ENCODE measurements around the gene PLA2G6.

Gene PLA2G6

GRCh38 chr22:38072322-38073149 lies 109.1 kb downstream of the PLA2G6 start:
- no peak for DNase-seq (ENCODE audit: low read depth)

GRCh38 chr22:38071421-38072321 lies 110.0 kb downstream of the PLA2G6 start:
- no peak for DNase-seq (ENCODE audit: low read depth)

- no peak for DNase-seq (ENCODE audit: low read depth)
Measured at GRCh38 chr22:38070250-38070921, 111.2 kb downstream of the PLA2G6 start.

- no peak for DNase-seq (ENCODE audit: low read depth)
Measured at GRCh38 chr22:38069372-38070249, 112.0 kb downstream of the PLA2G6 start.

GRCh38 chr22:38068641-38069371 lies 112.8 kb downstream of the PLA2G6 start:
- no peak for DNase-seq (ENCODE audit: low read depth)

- no peak for DNase-seq (ENCODE audit: low read depth)
Measured at GRCh38 chr22:38067761-38068360, 113.8 kb downstream of the PLA2G6 start.

DNA sequence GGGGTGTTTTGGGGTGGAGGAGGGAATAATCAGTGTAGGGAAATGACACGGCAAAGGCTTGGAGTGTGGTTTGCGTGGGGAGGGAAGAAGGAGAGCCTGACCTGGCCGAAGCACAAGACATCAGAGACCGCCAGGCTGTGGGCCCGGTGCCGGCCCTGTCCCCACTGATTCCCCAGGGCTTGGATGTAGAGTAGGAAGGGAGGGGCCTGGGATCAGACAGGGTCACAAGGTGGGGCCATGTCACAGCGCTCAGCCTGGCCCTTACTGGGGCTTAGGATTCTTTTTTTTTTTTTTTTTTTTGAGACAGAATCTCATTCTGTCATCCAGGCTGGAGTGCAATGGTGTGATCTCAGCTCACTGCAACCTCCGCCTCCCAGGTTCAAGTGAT lies 114.6 kb downstream of the PLA2G6 start:
- DNase-seq (ENCODE audit: low read depth) = no peak

GRCh38 chr22:38066381-38067027 lies 115.1 kb downstream of the PLA2G6 start:
- no peak for DNase-seq (ENCODE audit: low read depth)

DNA sequence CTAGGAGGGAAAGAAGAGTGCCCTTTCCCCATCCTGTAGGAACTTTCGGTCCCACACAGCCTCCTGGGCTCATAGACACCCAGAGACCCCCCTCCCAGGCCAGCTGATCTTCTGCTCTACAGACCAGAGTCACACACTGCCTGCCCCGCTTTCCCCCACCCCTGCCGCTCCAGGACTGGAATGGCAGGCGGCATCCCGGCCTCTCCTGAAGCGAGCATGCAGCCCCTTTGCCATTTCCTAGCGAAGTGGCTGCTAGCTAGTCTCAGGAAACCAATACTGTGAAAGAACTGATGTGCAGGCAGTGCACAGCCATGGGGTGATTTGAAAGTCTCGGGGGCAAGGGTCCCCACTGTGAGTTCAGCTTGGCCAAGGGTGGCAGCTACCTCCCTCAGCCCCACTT lies 116.1 kb downstream of the PLA2G6 start:
- DNase-seq (ENCODE audit: low read depth) = no peak

DNA sequence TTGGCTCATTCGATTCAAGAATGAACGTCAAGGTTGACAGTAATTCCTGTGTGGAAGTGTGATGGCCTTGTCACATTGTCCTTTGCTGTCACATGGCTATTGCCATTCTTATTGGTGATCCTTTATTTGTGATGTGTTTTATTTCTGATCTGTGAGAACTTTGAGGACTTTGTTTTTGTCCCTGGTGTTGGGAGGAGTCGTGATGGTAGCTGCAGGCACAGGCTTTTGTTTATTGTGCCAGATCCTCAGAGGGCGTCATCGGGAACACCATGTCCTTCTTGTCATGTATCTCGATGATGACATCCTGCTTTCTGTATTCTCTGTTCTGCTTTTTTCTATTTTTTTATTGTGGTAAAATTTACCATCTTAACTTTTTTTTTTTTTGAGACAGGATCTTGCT lies 118.8 kb downstream of the PLA2G6 start:
- no peak for DNase-seq (ENCODE audit: low read depth)
